ENCODE data around the gene UBE4B.

GRCh38 chr1:10065760-10066159 lies 33.0 kb downstream of the UBE4B start:
- TF ChIP-seq CTCF (IDR thresholded peaks at IDR 0.05 in 2 of 3, conservative IDR thresholded peaks at IDR 0.05 in 1 of 3; ENCODE audit: control insufficient read depth in 2 of 3, extremely low read depth in 1 of 3, insufficient read depth in 1 of 3, low read depth in 3 of 3, low read length in 3 of 3): no peak
- TF ChIP-seq BCL11A (IDR thresholded peaks at IDR 0.05; ENCODE audit: low read depth, low read length): no peak
